DND-41 (cell line): ENCODE data around the gene LY86.

Source experiments
- ATAC-seq: fragments of 200-7000 bp; cut with Tn5 transposase; 3 replicates; pipeline ENCODE4 v1.9.1; 2021; ENCODE audit warnings: low read depth; ENCODE audit not compliant: insufficient read depth
- DNase-seq: peaks from one replicate; pipeline ENCODE4 v3.0.0-alpha.2; 2020
- H2AFZ ChIP-seq: 2 replicates; pipeline ENCODE4 v1.6.0; 2012; ENCODE audit warnings: low read depth, low read length
- H3K27ac ChIP-seq: 2 replicates; pipeline ENCODE4 v1.5.1; 2012; ENCODE audit warnings: low read length, inconsistent platforms
- H3K27me3 ChIP-seq: fragments of 200-600 bp; sonication (generic); 2 replicates; pipeline ENCODE4 v1.6.0; 2012; ENCODE audit warnings: low read length, mild to moderate bottlenecking, inconsistent platforms; ENCODE audit not compliant: insufficient read depth, poor library complexity
- H3K36me3 ChIP-seq: 2 replicates; pipeline ENCODE4 v1.5.1; 2012; ENCODE audit warnings: low read length, inconsistent platforms; ENCODE audit not compliant: insufficient read depth
- H3K4me1 ChIP-seq: 2 replicates; pipeline ENCODE4 v1.5.1; 2012; ENCODE audit warnings: mild to moderate bottlenecking, low read length; ENCODE audit not compliant: insufficient read depth
- H3K4me2 ChIP-seq: 2 replicates; pipeline ENCODE4 v1.6.0; 2012; ENCODE audit warnings: mild to moderate bottlenecking, moderate library complexity, low read length, inconsistent platforms; ENCODE audit not compliant: insufficient read depth
- H3K4me3 ChIP-seq, 2 experiments: fragments of 200-600 bp in 1 of 2; shearing (Covaris generic) in 1 of 2; 2 replicates each; pipeline ENCODE4 v1.5.1; 2012 to 2016; ENCODE audit warnings: inconsistent platforms in 2 of 2, low read length in 2 of 2, mild to moderate bottlenecking in 2 of 2, low read depth in 1 of 2, moderate library complexity in 1 of 2
- H3K79me2 ChIP-seq: 2 replicates; pipeline ENCODE4 v1.6.0; 2012; ENCODE audit warnings: low read length, inconsistent platforms; ENCODE audit not compliant: insufficient read depth
- H3K9ac ChIP-seq: 2 replicates; pipeline ENCODE4 v1.6.0; 2012; ENCODE audit warnings: low read depth, mild to moderate bottlenecking, inconsistent platforms, low read length, moderate library complexity
- H3K9me3 ChIP-seq: 2 replicates; pipeline ENCODE4 v1.5.1; 2012; ENCODE audit warnings: low read length, moderate library complexity, mild to moderate bottlenecking, inconsistent platforms; ENCODE audit not compliant: insufficient read depth, severe bottlenecking
- H4K20me1 ChIP-seq: 2 replicates; pipeline ENCODE4 v1.6.0; 2012; ENCODE audit warnings: low read length; ENCODE audit not compliant: insufficient read depth
- EZH2 ChIP-seq: IDR thresholded peaks from 3 replicates; pipeline ENCODE4 v1.6.1; 2012; ENCODE audit warnings: borderline replicate concordance, low read depth, mild to moderate bottlenecking, moderate library complexity, low read length, inconsistent platforms; ENCODE audit not compliant: severe bottlenecking
- TF ChIP-seq, protein P1 (sequence below): IDR thresholded peaks from 2 replicates; pipeline ENCODE4 v1.5.1; 2012; ENCODE audit warnings: borderline replicate concordance, low read length, moderate library complexity, mild to moderate bottlenecking; ENCODE audit not compliant: poor library complexity, severe bottlenecking; ENCODE audit errors: extremely low read depth

LY86 gene

DNA sequence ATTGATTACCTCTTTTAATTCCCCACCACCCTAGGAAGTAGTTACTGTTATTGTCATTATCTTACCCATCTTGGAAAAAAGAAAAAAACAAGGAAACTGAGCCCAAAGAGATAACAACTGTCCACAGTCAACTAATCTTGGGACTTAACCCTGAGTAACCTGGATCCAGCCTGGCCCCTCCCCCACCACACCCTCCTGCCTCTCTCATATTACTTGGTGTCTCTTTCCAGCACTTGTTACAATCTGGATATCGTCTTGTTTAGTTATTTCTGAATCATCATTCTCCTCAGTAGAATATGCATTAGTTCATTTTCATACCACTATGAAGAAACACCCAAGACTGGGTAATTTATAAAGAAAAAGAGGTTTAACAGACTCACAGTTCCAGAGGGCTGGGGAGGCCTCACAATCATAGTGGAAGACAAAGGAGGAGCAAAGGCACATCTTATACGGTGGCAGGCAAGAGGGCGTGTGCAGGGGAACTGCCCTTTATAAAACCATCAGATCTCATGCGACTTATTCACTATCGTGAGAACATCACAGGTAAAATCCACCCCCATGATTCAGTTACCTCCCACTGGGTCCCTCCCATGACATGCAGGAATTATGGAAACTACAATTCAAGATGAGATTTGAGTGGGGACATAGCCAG lies 60.3 kb downstream of the LY86 start:
- peaks cover 8% of the 10 kb centered on the region for H3K4me1 ChIP-seq
- no peaks in the 10 kb centered on the region for H3K36me3 ChIP-seq
- DNase-seq (no peak), ATAC-seq (no peak)
- no peaks in the 10 kb centered on the region for H3K79me2 ChIP-seq
- no peak for TF ChIP-seq EZH2
- TF ChIP-seq, protein P1, sequence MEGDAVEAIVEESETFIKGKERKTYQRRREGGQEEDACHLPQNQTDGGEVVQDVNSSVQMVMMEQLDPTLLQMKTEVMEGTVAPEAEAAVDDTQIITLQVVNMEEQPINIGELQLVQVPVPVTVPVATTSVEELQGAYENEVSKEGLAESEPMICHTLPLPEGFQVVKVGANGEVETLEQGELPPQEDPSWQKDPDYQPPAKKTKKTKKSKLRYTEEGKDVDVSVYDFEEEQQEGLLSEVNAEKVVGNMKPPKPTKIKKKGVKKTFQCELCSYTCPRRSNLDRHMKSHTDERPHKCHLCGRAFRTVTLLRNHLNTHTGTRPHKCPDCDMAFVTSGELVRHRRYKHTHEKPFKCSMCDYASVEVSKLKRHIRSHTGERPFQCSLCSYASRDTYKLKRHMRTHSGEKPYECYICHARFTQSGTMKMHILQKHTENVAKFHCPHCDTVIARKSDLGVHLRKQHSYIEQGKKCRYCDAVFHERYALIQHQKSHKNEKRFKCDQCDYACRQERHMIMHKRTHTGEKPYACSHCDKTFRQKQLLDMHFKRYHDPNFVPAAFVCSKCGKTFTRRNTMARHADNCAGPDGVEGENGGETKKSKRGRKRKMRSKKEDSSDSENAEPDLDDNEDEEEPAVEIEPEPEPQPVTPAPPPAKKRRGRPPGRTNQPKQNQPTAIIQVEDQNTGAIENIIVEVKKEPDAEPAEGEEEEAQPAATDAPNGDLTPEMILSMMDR: no peak
- no peak overlapping the region for H3K4me3 ChIP-seq
- H3K9me3 ChIP-seq: no peaks in the 10 kb centered on the region
- H2AFZ ChIP-seq: no peak overlapping the region
- H3K27ac ChIP-seq: no peak overlapping the region
- no peaks in the 10 kb centered on the region for H4K20me1 ChIP-seq
- no peaks in the 10 kb centered on the region for H3K27me3 ChIP-seq
- H3K4me2 ChIP-seq: no peak overlapping the region
- H3K9ac ChIP-seq: no peak overlapping the region

DNA sequence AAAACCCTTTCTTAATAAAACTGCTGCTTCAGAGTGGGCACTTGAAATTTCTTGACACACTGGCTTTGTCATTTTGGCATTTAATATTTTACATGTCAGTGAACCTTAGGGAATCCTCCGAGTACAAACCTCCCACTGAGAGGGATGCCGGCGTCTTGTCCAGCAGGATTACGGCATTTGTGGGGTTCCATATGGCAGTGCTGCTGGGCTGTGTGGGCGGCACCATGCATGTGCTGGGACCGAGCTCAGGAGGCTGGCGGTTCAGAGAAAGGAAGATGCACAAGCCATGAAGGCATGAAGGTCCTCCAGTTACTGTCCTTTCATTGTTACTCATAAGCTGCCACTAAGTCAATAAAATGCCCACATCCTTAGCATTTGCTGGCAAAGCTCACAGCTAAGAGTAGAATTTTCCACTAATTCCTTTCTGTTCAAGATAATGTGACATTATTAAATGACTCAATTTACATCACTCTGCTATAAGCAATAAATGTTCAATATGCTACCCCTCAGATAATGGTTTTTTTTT lies 61.4 kb downstream of the LY86 start:
- H3K27me3 ChIP-seq: no peaks in the 10 kb centered on the region
- H3K4me3 ChIP-seq: no peak overlapping the region
- peaks cover 19% of the 10 kb centered on the region for H3K4me1 ChIP-seq
- no peak for TF ChIP-seq EZH2
- TF ChIP-seq, protein P1: no peak
- H3K9me3 ChIP-seq: no peaks in the 10 kb centered on the region
- no peaks in the 10 kb centered on the region for H3K79me2 ChIP-seq
- H3K9ac ChIP-seq: no peak overlapping the region
- no peak overlapping the region for H3K27ac ChIP-seq
- no peaks in the 10 kb centered on the region; the same call in 1 of the 2 replicates for H4K20me1 ChIP-seq
- no peak for ATAC-seq
- no peak overlapping the region for H2AFZ ChIP-seq
- no peaks in the 10 kb centered on the region for H3K36me3 ChIP-seq
- DNase-seq: no peak
- no peak overlapping the region for H3K4me2 ChIP-seq

DNA sequence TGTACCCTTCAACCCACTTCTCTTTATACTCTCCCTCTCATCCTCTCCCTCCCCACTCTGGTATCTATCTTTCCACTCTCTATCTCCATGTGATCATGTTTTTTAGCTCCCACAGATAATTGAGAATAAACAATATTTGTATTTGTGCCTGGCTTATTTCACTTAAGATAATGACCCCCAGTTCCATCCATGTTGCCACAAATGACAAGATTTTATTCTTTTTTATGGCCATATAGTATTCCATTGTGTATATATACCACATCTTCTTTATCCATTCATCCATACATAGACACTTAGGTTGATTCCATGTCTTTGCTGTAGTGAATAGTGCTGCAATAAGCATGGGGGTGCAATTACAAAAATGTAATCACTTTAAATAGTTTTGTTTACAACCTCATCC lies 62.3 kb downstream of the LY86 start:
- Histone ChIP-seq H3K27ac (no peak overlapping the region), H3K9me3 (no peaks in the 10 kb centered on the region), H3K4me3 (no peak overlapping the region), H3K27me3 (no peaks in the 10 kb centered on the region), H3K36me3 (no peaks in the 10 kb centered on the region), H3K4me1 (peaks cover 28% of the 10 kb centered on the region), H4K20me1 (no peaks in the 10 kb centered on the region; the same call in 1 of the 2 replicates), H3K4me2 (no peak overlapping the region), H3K79me2 (no peaks in the 10 kb centered on the region), H2AFZ (no peak overlapping the region), H3K9ac (no peak overlapping the region)
- DNase-seq (no peak), ATAC-seq (no peak)
- TF ChIP-seq, protein P1: no peak
- no peak for TF ChIP-seq EZH2
